Measurements from ENCODE around the gene CARD11.

- TF ChIP-seq SIN3A (IDR thresholded peaks at IDR 0.05; ENCODE audit: borderline replicate concordance, insufficient read depth, low read depth, low read length) (no peak), CTCF (IDR thresholded peaks at IDR 0.05) (no peak), POLR2AphosphoS5 (IDR thresholded peaks at IDR 0.05; ENCODE audit: low read depth, low read length) (no peak), TCF7L2 (IDR thresholded peaks at IDR 0.05; ENCODE audit: low read depth, low read length) (no peak)
Measured at GRCh38 chr7:2920041-2920440, 123.6 kb downstream of the CARD11 start.
